ENCODE measurements around the gene MAP4K4.

Gene MAP4K4

DNA sequence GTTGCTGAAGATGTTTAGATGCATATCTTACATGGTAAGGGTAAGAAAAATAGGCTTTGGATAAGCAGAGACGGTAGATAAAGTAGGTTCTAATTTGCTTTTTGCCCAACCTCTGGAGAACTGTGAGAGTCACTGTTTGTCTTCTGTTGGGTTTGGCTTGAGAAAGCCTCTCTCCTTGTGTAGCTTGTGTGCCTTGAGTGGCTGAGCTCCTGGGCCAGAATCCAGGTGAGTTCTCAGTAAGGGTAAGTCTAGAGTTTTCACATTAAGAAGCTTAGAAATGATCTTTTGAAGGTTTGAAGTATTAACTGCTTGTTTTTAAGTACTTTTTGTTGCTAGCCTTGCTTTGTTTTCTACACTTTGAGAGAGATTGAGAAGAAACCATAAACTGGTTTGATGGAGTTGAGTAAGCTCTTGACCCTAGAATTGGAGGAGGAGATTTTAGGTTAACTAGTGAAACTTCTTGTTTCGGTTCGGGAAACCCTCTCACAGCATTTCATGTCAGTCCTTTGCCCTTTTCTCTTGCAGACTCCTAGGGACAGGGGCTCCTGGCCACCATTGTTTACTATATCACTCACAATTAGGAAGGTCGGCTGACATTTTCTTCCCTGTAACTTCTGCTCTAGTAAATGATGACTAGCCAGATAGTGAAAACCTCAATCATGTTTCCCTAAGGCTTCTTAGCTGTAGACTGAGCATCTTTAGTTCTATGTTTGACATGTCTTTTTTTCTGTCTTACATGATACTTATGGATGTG lies 26.0 kb downstream of the MAP4K4 start:
- no peak for DNase-seq (ENCODE audit: extremely low read depth, low read depth)
- TF ChIP-seq, protein P1, sequence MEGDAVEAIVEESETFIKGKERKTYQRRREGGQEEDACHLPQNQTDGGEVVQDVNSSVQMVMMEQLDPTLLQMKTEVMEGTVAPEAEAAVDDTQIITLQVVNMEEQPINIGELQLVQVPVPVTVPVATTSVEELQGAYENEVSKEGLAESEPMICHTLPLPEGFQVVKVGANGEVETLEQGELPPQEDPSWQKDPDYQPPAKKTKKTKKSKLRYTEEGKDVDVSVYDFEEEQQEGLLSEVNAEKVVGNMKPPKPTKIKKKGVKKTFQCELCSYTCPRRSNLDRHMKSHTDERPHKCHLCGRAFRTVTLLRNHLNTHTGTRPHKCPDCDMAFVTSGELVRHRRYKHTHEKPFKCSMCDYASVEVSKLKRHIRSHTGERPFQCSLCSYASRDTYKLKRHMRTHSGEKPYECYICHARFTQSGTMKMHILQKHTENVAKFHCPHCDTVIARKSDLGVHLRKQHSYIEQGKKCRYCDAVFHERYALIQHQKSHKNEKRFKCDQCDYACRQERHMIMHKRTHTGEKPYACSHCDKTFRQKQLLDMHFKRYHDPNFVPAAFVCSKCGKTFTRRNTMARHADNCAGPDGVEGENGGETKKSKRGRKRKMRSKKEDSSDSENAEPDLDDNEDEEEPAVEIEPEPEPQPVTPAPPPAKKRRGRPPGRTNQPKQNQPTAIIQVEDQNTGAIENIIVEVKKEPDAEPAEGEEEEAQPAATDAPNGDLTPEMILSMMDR (IDR thresholded peaks at IDR 0.05; ENCODE audit: low read depth, low read length), result no peak

DNA sequence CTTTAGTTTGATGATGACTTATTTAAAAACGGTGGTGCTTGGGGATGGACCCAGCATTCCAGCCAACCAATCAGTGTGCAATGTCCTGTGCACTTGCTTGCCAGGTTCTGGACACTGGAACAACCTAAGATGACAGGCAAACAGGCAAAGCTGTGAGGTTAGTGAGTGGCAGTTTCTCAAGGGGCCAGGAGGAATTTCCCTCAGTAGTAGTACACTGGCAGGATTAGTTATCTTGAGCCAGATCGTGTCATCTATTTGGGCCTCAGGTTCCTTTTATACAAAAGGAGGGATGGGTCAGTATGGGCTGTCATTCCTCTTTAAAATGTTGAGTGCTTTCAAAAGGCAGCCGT lies 26.6 kb downstream of the MAP4K4 start:
- no peak for DNase-seq (ENCODE audit: extremely low read depth, low read depth)
- TF ChIP-seq, protein P1 (IDR thresholded peaks at IDR 0.05; ENCODE audit: low read depth, low read length), result no peak

DNA sequence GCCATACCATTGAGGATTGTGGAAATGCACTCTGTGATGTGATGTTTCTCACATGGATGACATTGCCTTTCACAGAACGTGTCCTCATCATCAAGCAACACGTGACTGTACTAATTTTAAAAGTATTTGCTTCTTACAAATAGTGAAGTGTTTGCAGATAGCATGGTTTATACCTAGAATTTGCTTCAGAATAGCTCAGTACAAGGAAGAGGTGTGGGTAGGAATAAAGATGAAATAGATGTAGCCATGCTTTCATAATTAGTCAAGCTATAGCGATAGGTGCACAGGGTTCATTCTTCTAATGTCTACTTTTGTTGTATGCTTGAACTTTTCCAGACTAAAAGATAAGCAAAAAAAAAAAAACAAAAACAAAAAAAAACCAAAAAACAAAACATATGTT lies 27.5 kb downstream of the MAP4K4 start:
- TF ChIP-seq, protein P1 (IDR thresholded peaks at IDR 0.05; ENCODE audit: low read depth, low read length), result no peak

DNA sequence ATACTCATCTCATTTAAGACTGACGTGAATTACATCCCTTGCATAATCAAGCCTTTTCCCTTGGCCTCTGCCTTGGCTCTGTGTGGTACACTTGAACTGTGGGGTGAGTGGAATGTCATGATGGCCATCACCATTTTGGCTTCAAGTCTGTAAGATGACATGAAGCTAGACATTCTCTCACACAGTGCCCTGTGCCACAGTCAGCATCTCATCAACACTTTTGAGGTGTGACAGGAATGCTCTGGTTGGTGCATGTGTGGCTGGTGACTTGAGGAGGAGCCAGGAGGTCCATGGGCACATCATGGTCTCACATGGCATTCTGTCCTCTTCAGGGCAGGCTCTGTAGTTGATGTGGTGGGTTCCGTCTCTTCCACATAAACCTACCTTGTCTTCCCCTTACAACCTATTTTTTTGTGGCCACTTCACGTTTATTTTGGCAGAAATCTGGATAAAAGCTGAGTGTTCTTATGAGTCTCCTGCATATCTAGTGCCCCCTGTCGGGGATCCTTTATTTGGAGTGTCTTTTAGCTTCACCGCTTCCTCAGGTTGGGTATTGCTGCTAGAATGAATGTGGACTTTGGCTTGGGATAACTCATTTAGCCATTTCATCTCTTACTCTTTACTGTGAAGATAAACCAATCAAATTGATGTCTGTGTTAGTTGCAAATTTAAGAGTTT lies 28.1 kb downstream of the MAP4K4 start:
- DNase-seq (ENCODE audit: extremely low read depth, low read depth), result no peak
- TF ChIP-seq, protein P1 (IDR thresholded peaks at IDR 0.05; ENCODE audit: low read depth, low read length), result no peak; the same call in 1 of the 2 replicates

More for the DNA sequence above, 27.5 kb downstream of the MAP4K4 start:
- no peak for DNase-seq (ENCODE audit: extremely low read depth, low read depth)

GRCh38 chr2:101728865-101729264 lies 31.4 kb downstream of the MAP4K4 start:
- TF ChIP-seq, protein P1 (IDR thresholded peaks at IDR 0.05; ENCODE audit: low read depth, low read length), result no peak
- DNase-seq (ENCODE audit: extremely low read depth, low read depth), result no peak

DNA sequence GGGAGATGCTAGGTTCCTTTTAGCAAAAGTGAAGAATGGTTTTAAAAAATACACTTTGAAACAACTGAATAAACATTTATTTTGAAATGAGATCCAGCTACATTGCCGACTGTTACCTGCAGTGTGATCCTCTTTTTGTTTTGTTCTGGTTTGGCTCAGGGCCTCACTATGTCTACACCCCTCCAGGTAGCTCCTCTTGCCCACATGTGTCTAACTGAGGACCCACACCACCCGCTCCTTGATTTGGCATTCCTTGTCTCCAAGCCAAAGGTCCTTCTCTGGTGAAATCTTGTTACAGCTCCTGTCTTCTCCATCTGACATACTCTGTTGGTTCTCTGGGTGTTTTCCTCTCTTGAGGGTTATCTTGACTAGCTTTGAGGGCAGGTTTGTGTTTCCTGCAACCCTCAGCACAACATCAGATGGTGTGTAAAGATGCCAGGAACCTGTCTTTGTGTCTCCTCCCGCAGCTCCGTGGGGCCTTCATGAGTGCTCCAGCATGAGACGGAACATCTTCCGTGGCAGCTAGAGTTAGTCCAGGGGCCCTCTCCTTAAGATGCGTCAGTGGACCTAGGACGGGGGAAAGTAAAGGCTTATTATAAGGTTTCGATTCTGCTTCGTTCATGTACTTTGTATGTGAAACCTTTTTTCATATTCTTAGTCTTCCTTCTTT lies 32.1 kb downstream of the MAP4K4 start:
- no peak for DNase-seq (ENCODE audit: extremely low read depth, low read depth)
- TF ChIP-seq, protein P1 (IDR thresholded peaks at IDR 0.05; ENCODE audit: low read depth, low read length), result no peak

Measured in AG09319 (cell line).